ENCODE measurements around the gene TSPAN32.
"Not testable (repeated sequence)": the region's sequence is repeated elsewhere in the genome, so short reads cannot be mapped to it uniquely, and the experiment has no call there.

TSPAN32 gene

GRCh38 chr11:2267306-2267850 lies 34.4 kb upstream of the TSPAN32 start:
- DNase-seq (ENCODE audit: low spot score), result no peak

- DNase-seq (ENCODE audit: low spot score), result no peak
Measured at GRCh38 chr11:2267851-2268728, 33.7 kb upstream of the TSPAN32 start.

GRCh38 chr11:2268729-2269600 lies 32.8 kb upstream of the TSPAN32 start:
- peak; percentile 25 for DNase-seq (ENCODE audit: low spot score)

- peak; percentile 22 for DNase-seq (ENCODE audit: low spot score)
Measured at GRCh38 chr11:2269601-2270321, 32.1 kb upstream of the TSPAN32 start.

GRCh38 chr11:2270322-2271076 lies 31.3 kb upstream of the TSPAN32 start, which contains the start of gene ASCL2:
Gene ASCL2 (minus strand): TSS chr11:2270588. CDS start chr11:2270332, 256 bp downstream.
- DNase-seq (ENCODE audit: low spot score), result no peak

- peak; percentile 23 for DNase-seq (ENCODE audit: low spot score)
Measured at GRCh38 chr11:2271077-2271326, 30.8 kb upstream of the TSPAN32 start.

- DNase-seq (ENCODE audit: low spot score), result no peak
Measured at GRCh38 chr11:2271327-2272227, 30.2 kb upstream of the TSPAN32 start.

- DNase-seq (ENCODE audit: low spot score), result no peak
Measured at GRCh38 chr11:2272228-2272945, 29.4 kb upstream of the TSPAN32 start.

GRCh38 chr11:2272946-2273280 lies 28.9 kb upstream of the TSPAN32 start:
- DNase-seq (ENCODE audit: low spot score), result no peak

GRCh38 chr11:2273311-2273710 lies 28.5 kb upstream of the TSPAN32 start:
- DNase-seq (ENCODE audit: low spot score), result no peak

GRCh38 chr11:2273771-2274170 lies 28.0 kb upstream of the TSPAN32 start:
- DNase-seq (ENCODE audit: low spot score), result no peak

- DNase-seq (ENCODE audit: low spot score), result no peak
Measured at GRCh38 chr11:2275334-2276279, 26.2 kb upstream of the TSPAN32 start.

- DNase-seq (ENCODE audit: low spot score), result no peak
Measured at GRCh38 chr11:2276280-2277007, 25.4 kb upstream of the TSPAN32 start.

- DNase-seq (ENCODE audit: low spot score), result no peak
Measured at GRCh38 chr11:2277008-2277346, 24.8 kb upstream of the TSPAN32 start.

GRCh38 chr11:2277933-2278523 lies 23.8 kb upstream of the TSPAN32 start:
- DNase-seq (ENCODE audit: low spot score), result no peak

GRCh38 chr11:2280208-2280607 lies 21.6 kb upstream of the TSPAN32 start:
- no peak for DNase-seq (ENCODE audit: low spot score)

GRCh38 chr11:2286350-2286749 lies 15.5 kb upstream of the TSPAN32 start:
- DNase-seq (ENCODE audit: low spot score), result not testable (repeated sequence)

GRCh38 chr11:2287091-2287490 lies 14.7 kb upstream of the TSPAN32 start:
- DNase-seq (ENCODE audit: low spot score), result no peak
